ENCODE results near the gene DNAJB12. TPM values are rescaled to one million over a fixed set of nuclear protein-coding genes. Genes with fewer than 3 reads are reported as not detected.
"Not testable (repeated sequence)": the region's sequence is repeated elsewhere in the genome, so short reads cannot be mapped to it uniquely, and the experiment has no call there.

Gene DNAJB12
- total RNA-seq, result 39.0 and 39.9 TPM in 2 replicates

GRCh38 chr10:72354356-72355213, at the start of gene DNAJB12:
TSS of gene DNAJB12 (minus strand) at chr10:72354919. CDS start at chr10:72354897, 22 bp downstream.
- POLR2A ChIA-PET, result interaction anchor here (0.6 to 2.8 kb wide), 13 partner anchors 9 to 741 kb away, joined by 3 to 20 read pairs (median 5); partner anchors contain the start of genes ANAPC16, ASCC1 and MCU
- peaks cover 35% of the 10 kb centered on the region for H3K4me1 Mint-ChIP-seq
- H3K4me3 Mint-ChIP-seq, result peak within 1 kb of the TSS; percentile 99
- peak; percentile 89 for DNase-seq
- H3K27ac Mint-ChIP-seq, result peak within 1 kb of the TSS; percentile 99
- peaks cover 39% of the 10 kb centered on the region for H3K36me3 Mint-ChIP-seq (ENCODE audit: low read depth)
- H3K9me3 Mint-ChIP-seq, result no peaks in the 10 kb centered on the region
- TF ChIP-seq CTCF (IDR thresholded peaks at IDR 0.05), result no peak
- CTCF ChIA-PET, result interaction anchor here (0.7 to 1.2 kb wide), 4 partner anchors 9 to 480 kb away, joined by 3 to 5 read pairs (median 4); no protein-coding TSS in a partner anchor
- intact Hi-C loops (cut with micrococcal nuclease), result loop anchor here (1.0 to 10.0 kb wide), 4 partner anchors 338 to 1140 kb away; partner anchors contain the start of genes ECD, FAM149B1, MCU and PPP3CB
- peak; percentile 84 for ATAC-seq (ENCODE audit: low read depth)
- no peaks in the 10 kb centered on the region for H3K27me3 Mint-ChIP-seq

- H3K27me3 Mint-ChIP-seq; H3K9me3 Mint-ChIP-seq; intact Hi-C loops (cut with micrococcal nuclease); H3K4me3 Mint-ChIP-seq; CTCF ChIA-PET; H3K27ac Mint-ChIP-seq; DNase-seq; ATAC-seq (ENCODE audit: low read depth); H3K4me1 Mint-ChIP-seq; POLR2A ChIA-PET: not testable (repeated sequence)
- peaks cover 35% of the 10 kb centered on the region for H3K36me3 Mint-ChIP-seq (ENCODE audit: low read depth)
Observed at GRCh38 chr10:72395581-72395980, 40.9 kb upstream of the DNAJB12 start.

- no peaks in the 10 kb centered on the region for H3K27me3 Mint-ChIP-seq
- CTCF ChIA-PET, result no interaction called here
Observed at GRCh38 chr10:72392571-72392970, 37.9 kb upstream of the DNAJB12 start.

GRCh38 chr10:72390764-72391163, 36.0 kb upstream of the DNAJB12 start:
- intact Hi-C loops (cut with micrococcal nuclease), result no loop called here
- ATAC-seq (ENCODE audit: low read depth) (no peak), DNase-seq (no peak)
- TF ChIP-seq CTCF (IDR thresholded peaks at IDR 0.05), result no peak
- H3K36me3 Mint-ChIP-seq (ENCODE audit: low read depth), result peaks cover 20% of the 10 kb centered on the region
- CTCF ChIA-PET, result no interaction called here
- no peak overlapping the region for H3K27ac Mint-ChIP-seq
- no peaks in the 10 kb centered on the region for H3K27me3 Mint-ChIP-seq
- H3K4me1 Mint-ChIP-seq, result no peaks in the 10 kb centered on the region
- POLR2A ChIA-PET, result no interaction called here
- no peak overlapping the region for H3K4me3 Mint-ChIP-seq
- no peaks in the 10 kb centered on the region for H3K9me3 Mint-ChIP-seq

More at GRCh38 chr10:72392571-72392970, 37.9 kb upstream of the DNAJB12 start:
- no peak for ATAC-seq (ENCODE audit: low read depth)
- Mint-ChIP-seq H3K27ac (no peak overlapping the region), H3K9me3 (no peaks in the 10 kb centered on the region), H3K4me1 (no peaks in the 10 kb centered on the region), H3K36me3 (ENCODE audit: low read depth) (peaks cover 33% of the 10 kb centered on the region), H3K4me3 (no peak overlapping the region)
- DNase-seq, result no peak
- TF ChIP-seq CTCF (IDR thresholded peaks at IDR 0.05), result no peak
- POLR2A ChIA-PET, result no interaction called here
- intact Hi-C loops (cut with micrococcal nuclease), result no loop called here

GRCh38 chr10:72389716-72390115, 35.0 kb upstream of the DNAJB12 start:
- H3K36me3 Mint-ChIP-seq (ENCODE audit: low read depth), result peaks cover 18% of the 10 kb centered on the region
- H3K4me3 Mint-ChIP-seq, result no peak overlapping the region
- no peaks in the 10 kb centered on the region for H3K27me3 Mint-ChIP-seq
- H3K9me3 Mint-ChIP-seq, result no peaks in the 10 kb centered on the region
- ChIA-PET POLR2A (no interaction called here), CTCF (no interaction called here)
- no peak overlapping the region for H3K27ac Mint-ChIP-seq
- DNase-seq, result no peak
- intact Hi-C loops (cut with micrococcal nuclease), result no loop called here
- no peak for TF ChIP-seq CTCF (IDR thresholded peaks at IDR 0.05)
- no peak for ATAC-seq (ENCODE audit: low read depth)
- H3K4me1 Mint-ChIP-seq, result peaks cover 3% of the 10 kb centered on the region

Data from activated B cell treated with CpG ODN at 0.5 μM for 24 hours (primary cell).